ENCODE data around the gene MAP6.

Gene MAP6

DNA sequence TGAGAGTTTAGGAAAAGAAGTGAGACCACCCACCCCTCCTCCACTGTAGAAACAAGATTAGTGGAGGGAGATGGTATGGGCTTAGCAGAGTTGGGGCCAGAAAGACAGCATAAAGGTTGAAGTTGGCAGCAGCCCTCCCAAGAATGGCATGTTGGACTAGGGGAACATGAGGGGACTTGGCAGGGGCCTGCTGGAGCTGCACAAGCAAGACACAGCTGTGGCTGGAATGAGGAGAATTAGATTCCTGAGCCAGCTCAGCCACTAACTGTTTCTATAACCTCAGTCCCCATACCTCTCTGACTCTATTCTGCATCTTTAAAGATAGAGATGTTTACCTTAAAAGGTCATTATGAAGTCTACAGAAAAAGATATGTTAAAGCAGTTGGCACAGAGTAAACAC lies 13.2 kb downstream of the MAP6 start:
- TF ChIP-seq, protein P1, sequence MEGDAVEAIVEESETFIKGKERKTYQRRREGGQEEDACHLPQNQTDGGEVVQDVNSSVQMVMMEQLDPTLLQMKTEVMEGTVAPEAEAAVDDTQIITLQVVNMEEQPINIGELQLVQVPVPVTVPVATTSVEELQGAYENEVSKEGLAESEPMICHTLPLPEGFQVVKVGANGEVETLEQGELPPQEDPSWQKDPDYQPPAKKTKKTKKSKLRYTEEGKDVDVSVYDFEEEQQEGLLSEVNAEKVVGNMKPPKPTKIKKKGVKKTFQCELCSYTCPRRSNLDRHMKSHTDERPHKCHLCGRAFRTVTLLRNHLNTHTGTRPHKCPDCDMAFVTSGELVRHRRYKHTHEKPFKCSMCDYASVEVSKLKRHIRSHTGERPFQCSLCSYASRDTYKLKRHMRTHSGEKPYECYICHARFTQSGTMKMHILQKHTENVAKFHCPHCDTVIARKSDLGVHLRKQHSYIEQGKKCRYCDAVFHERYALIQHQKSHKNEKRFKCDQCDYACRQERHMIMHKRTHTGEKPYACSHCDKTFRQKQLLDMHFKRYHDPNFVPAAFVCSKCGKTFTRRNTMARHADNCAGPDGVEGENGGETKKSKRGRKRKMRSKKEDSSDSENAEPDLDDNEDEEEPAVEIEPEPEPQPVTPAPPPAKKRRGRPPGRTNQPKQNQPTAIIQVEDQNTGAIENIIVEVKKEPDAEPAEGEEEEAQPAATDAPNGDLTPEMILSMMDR (IDR thresholded peaks at IDR 0.05; ENCODE audit: insufficient read depth, missing control alignments), result no peak
- FAIRE-seq, result no peak
- DNase-seq (ENCODE audit: insufficient read length, low spot score), result no peak

DNA sequence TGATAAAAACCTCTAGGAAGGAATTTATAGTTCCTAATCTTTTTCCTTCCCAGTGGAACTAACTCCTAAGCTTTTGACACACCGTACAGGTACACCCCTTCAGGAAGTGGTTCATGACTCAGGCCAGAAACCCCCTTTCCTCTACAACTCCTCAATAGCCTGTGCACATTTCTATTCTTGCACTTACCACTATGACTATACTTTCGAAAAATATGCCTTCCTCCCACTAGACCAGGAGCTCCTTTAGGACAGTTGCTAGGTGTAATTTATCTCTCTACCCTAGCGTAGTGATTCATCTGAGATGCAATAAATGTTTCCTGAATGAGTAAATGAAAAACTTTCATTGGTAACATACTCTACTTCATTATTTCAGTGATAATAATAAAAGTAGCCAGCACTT lies 14.5 kb downstream of the MAP6 start:
- DNase-seq (ENCODE audit: insufficient read length, low spot score) (no peak), FAIRE-seq (no peak)

GRCh38 chr11:75653532-75653931 lies 15.3 kb downstream of the MAP6 start:
- TF ChIP-seq, protein P1 (IDR thresholded peaks at IDR 0.05; ENCODE audit: insufficient read depth, missing control alignments), result no peak
- no peak for DNase-seq (ENCODE audit: insufficient read length, low spot score)
- no peak for FAIRE-seq

More for the DNA sequence above, 14.5 kb downstream of the MAP6 start:
- TF ChIP-seq, protein P1 (IDR thresholded peaks at IDR 0.05; ENCODE audit: insufficient read depth, missing control alignments), result no peak

GRCh38 chr11:75652936-75653335 lies 15.9 kb downstream of the MAP6 start:
- DNase-seq (ENCODE audit: insufficient read length, low spot score) (no peak), FAIRE-seq (no peak)
- TF ChIP-seq, protein P1 (IDR thresholded peaks at IDR 0.05; ENCODE audit: insufficient read depth, missing control alignments), result no peak

DNA sequence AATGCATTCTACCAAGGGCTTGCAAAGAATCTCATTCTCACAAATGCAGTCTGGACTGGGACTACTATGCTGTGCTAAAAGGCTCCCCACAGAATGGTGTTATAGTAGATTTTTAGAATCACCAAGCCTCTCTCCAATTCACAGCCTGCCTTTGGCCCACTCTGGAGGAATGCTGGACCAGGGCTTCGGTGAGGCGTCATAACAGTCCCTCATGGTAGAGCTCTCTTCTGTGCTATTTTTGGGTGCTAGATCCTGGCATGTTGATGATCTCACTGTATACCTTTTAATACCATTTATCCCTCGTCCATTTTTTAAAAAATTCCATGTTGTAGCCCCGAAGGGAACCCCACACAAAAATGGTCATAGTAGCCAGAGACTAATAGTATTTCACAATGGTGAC lies 17.6 kb downstream of the MAP6 start:
- no peak for DNase-seq (ENCODE audit: insufficient read length, low spot score)
- TF ChIP-seq, protein P1 (IDR thresholded peaks at IDR 0.05; ENCODE audit: insufficient read depth, missing control alignments), result no peak
- no peak for FAIRE-seq

DNA sequence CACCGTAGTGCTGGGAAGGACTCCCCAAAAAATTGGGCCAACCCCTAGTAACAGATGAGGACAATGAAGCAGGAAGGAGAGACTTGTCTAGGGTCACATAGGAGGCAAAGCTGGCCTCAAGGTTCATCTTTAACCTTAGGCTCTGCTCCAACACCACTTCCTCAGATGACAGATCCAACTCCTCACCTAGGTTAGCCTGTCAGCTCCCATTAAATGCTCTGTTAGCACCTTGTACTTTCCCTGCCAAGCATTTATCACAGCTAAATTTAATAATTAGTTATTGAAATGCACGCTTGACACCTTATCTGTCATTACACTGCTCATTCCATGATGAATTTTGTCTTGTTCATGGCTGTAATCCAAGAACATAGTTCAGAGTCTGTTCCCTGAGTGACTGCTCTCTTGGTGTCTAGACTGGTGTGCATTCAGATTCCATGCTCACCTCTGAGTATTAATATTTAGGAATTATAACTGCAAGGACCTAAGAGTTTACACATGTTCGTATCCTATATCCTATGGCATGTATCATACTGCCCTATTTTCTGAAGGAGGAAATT lies 18.6 kb downstream of the MAP6 start:
- FAIRE-seq, result no peak
- no peak for DNase-seq (ENCODE audit: insufficient read length, low spot score)
- TF ChIP-seq, protein P1 (IDR thresholded peaks at IDR 0.05; ENCODE audit: insufficient read depth, missing control alignments), result no peak

DNA sequence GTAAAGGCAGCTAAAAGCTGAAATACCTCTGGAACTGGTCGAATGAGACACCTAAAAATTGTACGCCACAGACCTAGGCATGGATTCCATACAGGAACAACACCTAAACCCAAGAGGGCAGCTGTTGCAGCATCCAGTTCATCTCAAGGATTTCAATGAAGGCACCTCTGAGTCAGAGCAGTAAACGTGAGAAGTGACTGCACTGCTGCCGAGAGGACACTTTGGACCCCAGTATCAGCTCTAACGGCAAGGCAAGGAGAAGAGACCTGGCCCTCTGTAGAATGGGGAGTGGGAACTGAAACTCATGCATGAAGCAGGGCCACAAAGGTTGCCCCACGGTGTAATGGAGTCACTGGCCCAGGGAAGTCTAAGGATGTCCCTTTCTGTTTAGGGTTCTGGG lies 23.9 kb downstream of the MAP6 start:
- DNase-seq (ENCODE audit: insufficient read length, low spot score), result no peak
- TF ChIP-seq, protein P1 (IDR thresholded peaks at IDR 0.05; ENCODE audit: insufficient read depth, missing control alignments), result no peak
- no peak for FAIRE-seq
